ENCODE results near the gene TMEM86B.

DNA sequence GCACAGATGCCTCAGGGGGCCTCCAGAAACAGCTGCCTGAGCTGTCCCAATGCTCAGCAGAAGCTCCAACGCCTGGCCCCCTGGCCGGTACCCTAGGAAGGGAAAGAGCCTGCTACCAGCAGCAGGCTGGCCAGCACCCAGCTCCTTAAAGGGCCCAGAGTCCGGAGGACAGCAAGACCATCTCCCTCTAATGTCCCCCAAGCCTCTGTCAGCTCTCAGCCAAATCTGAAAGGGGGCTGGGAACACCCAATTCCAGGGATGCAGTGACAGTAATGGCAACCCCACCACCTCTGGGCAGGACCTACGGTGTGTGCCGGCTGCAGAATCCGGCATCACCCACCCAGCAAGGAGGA, 26.0 kb upstream of the TMEM86B start:
- no peak for TF ChIP-seq POLR2A (IDR thresholded peaks at IDR 0.05)
- TF ChIP-seq, protein P1, sequence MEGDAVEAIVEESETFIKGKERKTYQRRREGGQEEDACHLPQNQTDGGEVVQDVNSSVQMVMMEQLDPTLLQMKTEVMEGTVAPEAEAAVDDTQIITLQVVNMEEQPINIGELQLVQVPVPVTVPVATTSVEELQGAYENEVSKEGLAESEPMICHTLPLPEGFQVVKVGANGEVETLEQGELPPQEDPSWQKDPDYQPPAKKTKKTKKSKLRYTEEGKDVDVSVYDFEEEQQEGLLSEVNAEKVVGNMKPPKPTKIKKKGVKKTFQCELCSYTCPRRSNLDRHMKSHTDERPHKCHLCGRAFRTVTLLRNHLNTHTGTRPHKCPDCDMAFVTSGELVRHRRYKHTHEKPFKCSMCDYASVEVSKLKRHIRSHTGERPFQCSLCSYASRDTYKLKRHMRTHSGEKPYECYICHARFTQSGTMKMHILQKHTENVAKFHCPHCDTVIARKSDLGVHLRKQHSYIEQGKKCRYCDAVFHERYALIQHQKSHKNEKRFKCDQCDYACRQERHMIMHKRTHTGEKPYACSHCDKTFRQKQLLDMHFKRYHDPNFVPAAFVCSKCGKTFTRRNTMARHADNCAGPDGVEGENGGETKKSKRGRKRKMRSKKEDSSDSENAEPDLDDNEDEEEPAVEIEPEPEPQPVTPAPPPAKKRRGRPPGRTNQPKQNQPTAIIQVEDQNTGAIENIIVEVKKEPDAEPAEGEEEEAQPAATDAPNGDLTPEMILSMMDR (IDR thresholded peaks at IDR 0.05) = no peak

Measured in adrenal gland (tissue), 5 donors.